Measurements from ENCODE around the gene NAA30.

Gene NAA30

GRCh38 chr14:57382283-57382682 is 8.1 kb upstream of the NAA30 start:
- no peak for DNase-seq (ENCODE audit: low spot score)
- in situ Hi-C loops (cut with MboI; ENCODE audit: low pct_unique_long_range_greater_than_20kb, low sequenced_read_pairs, unreplicated experiment) = no loop called here
- TF ChIP-seq, protein P1, sequence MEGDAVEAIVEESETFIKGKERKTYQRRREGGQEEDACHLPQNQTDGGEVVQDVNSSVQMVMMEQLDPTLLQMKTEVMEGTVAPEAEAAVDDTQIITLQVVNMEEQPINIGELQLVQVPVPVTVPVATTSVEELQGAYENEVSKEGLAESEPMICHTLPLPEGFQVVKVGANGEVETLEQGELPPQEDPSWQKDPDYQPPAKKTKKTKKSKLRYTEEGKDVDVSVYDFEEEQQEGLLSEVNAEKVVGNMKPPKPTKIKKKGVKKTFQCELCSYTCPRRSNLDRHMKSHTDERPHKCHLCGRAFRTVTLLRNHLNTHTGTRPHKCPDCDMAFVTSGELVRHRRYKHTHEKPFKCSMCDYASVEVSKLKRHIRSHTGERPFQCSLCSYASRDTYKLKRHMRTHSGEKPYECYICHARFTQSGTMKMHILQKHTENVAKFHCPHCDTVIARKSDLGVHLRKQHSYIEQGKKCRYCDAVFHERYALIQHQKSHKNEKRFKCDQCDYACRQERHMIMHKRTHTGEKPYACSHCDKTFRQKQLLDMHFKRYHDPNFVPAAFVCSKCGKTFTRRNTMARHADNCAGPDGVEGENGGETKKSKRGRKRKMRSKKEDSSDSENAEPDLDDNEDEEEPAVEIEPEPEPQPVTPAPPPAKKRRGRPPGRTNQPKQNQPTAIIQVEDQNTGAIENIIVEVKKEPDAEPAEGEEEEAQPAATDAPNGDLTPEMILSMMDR (IDR thresholded peaks at IDR 0.05; ENCODE audit: extremely low read depth, insufficient read depth, missing control alignments) = no peak

DNA sequence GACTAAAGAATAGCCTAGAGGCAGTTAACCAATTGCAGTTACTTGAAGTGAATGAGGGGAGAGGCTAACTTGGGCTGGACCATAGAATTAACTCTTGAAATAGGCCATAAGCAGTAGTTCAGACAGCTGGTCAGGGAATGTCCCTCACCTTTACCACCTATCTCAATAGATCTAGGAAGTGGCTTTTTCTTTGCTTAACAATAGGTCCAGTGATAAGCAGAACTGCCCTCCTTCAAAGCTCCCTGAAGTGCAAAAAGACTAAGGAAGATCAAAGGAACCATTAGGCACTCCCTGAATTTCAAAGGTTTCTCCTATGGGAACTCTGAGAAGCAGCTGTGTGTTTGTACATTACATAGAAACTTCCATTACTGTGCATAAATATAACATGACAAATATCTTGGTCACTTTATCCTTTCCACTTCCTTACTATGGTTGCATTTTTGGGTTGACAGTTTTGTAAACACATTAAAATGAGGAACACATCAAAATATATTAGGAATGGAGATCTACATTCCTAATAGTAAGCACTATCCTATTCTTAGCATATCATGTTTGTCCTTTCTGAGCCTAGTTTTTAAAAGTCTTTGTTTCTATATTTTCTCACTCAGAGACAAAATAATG is 7.2 kb upstream of the NAA30 start:
- TF ChIP-seq, protein P1 (IDR thresholded peaks at IDR 0.05; ENCODE audit: extremely low read depth, insufficient read depth, missing control alignments) = no peak
- in situ Hi-C loops (cut with MboI; ENCODE audit: low pct_unique_long_range_greater_than_20kb, low sequenced_read_pairs, unreplicated experiment) = no loop called here
- no peak for DNase-seq (ENCODE audit: low spot score)

DNA sequence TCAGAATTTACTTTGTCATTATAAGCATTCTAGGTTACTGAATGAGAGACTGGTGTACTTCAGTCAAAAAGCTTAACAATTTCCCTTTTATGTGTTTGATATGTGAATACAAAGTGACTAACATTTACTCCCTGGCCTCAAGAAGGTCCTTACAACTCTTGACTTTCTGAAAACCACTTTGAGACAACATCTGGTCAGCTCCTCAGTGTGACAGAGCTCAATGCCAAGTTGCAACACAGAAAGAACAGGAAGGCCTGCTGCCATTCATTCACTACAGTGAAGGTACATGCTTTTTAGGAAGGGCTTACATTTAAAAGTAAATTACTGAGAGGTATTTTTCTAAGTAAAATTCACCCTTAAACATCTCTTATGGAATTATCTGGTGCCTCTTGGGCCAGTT is 2.3 kb upstream of the NAA30 start:
- TF ChIP-seq, protein P1 (IDR thresholded peaks at IDR 0.05; ENCODE audit: extremely low read depth, insufficient read depth, missing control alignments) = no peak
- no peak for DNase-seq (ENCODE audit: low spot score)
- in situ Hi-C loops (cut with MboI; ENCODE audit: low pct_unique_long_range_greater_than_20kb, low sequenced_read_pairs, unreplicated experiment) = no loop called here

DNA sequence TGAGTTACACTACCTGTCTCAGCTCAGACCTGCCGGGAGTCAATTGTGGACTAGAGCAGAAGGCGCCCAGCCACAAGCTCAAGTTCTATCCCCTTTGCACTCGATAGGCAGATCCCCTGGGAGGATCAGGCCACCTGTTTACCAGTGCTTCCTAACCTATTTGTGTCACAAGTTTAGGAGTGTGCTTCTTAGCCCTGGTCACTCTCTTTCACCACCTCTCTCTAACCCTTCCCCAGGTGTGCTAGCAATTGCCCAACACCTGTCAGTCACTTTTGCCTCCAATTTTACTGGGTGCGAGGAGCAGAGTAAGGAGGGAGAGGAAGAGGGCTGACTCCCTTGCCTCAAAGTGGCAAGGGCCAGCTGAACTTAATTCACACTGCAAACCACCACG is 745 bp upstream of the NAA30 start:
- in situ Hi-C loops (cut with MboI; ENCODE audit: low pct_unique_long_range_greater_than_20kb, low sequenced_read_pairs, unreplicated experiment) = no loop called here
- DNase-seq (ENCODE audit: low spot score) = no peak
- TF ChIP-seq, protein P1 (IDR thresholded peaks at IDR 0.05; ENCODE audit: extremely low read depth, insufficient read depth, missing control alignments) = no peak

GRCh38 chr14:57390806-57391516 is 575 bp downstream of the NAA30 start:
- peak; percentile 59 for DNase-seq (ENCODE audit: low spot score)
- TF ChIP-seq, protein P1 (IDR thresholded peaks at IDR 0.05; ENCODE audit: extremely low read depth, insufficient read depth, missing control alignments) = peak; percentile 8
- in situ Hi-C loops (cut with MboI; ENCODE audit: low pct_unique_long_range_greater_than_20kb, low sequenced_read_pairs, unreplicated experiment) = no loop called here

DNA sequence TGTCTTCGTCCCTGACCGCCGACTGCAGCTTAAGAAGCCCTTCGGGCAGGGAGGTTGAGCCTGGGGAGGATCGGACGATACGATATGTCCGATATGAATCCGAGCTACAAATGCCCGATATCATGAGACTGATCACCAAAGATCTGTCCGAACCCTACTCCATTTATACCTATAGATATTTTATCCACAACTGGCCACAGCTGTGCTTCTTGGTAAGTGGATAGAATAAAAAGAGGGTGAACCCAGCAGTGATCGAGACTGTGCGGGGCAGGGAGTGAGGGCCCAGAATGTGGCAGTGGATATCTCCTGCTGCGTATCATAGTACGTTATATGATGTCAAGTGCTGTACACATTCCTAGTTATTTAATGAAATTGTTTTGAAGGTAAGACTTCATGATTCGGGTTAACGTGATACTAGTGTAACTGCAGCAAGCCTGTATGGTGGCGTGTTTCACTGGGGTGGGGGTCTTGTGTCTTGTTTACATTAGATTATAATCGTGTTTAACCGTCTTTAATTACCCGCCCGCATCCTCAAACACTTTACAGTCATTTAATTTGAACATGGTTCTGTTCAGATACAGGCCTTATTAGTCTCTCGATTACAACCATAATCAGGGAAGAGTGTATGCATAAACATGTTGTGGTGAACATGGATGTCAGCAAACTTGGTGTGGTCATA is 1.3 kb downstream of the NAA30 start:
- in situ Hi-C loops (cut with MboI; ENCODE audit: low pct_unique_long_range_greater_than_20kb, low sequenced_read_pairs, unreplicated experiment) = no loop called here
- TF ChIP-seq, protein P1 (IDR thresholded peaks at IDR 0.05; ENCODE audit: extremely low read depth, insufficient read depth, missing control alignments) = no peak
- no peak for DNase-seq (ENCODE audit: low spot score)

All from GM13977 (cell line).